ENCODE results near the gene TMCO4.
"Not testable (repeated sequence)": the region's sequence is repeated elsewhere in the genome, so short reads cannot be mapped to it uniquely, and the experiment has no call there.

TMCO4 gene

GRCh38 chr1:19814681-19815503 lies 15.2 kb upstream of the TMCO4 start, which contains the start of gene RNF186:
RNF186 (minus strand) TSS chr1:19815283; CDS start chr1:19815101, 182 bp downstream.
- no peak for DNase-seq
- in situ Hi-C loops (cut with MboI; ENCODE audit: low pct_unique_long_range_greater_than_20kb, low sequenced_read_pairs): no loop called here

- in situ Hi-C loops (cut with MboI; ENCODE audit: low pct_unique_long_range_greater_than_20kb, low sequenced_read_pairs): no loop called here
- DNase-seq: no peak
Observed at GRCh38 chr1:19814244-19814661, 14.5 kb upstream of the TMCO4 start.

GRCh38 chr1:19813643-19813960 lies 13.9 kb upstream of the TMCO4 start:
- DNase-seq: no peak
- in situ Hi-C loops (cut with MboI; ENCODE audit: low pct_unique_long_range_greater_than_20kb, low sequenced_read_pairs): no loop called here

- DNase-seq: no peak
Observed at GRCh38 chr1:19812875-19813642, 13.3 kb upstream of the TMCO4 start.

GRCh38 chr1:19811206-19811851 lies 11.6 kb upstream of the TMCO4 start:
- DNase-seq: peak; percentile 32
- in situ Hi-C loops (cut with MboI; ENCODE audit: low pct_unique_long_range_greater_than_20kb, low sequenced_read_pairs): no loop called here

More at GRCh38 chr1:19812875-19813642, 13.3 kb upstream of the TMCO4 start:
- in situ Hi-C loops (cut with MboI; ENCODE audit: low pct_unique_long_range_greater_than_20kb, low sequenced_read_pairs): no loop called here

GRCh38 chr1:19809044-19809750 lies 9.5 kb upstream of the TMCO4 start:
- no peak for DNase-seq
- in situ Hi-C loops (cut with MboI; ENCODE audit: low pct_unique_long_range_greater_than_20kb, low sequenced_read_pairs): no loop called here

GRCh38 chr1:19808351-19808750 lies 8.6 kb upstream of the TMCO4 start:
- DNase-seq: no peak
- in situ Hi-C loops (cut with MboI; ENCODE audit: low pct_unique_long_range_greater_than_20kb, low sequenced_read_pairs): no loop called here

GRCh38 chr1:19804831-19805251 lies 5.1 kb upstream of the TMCO4 start:
- no peak for DNase-seq
- in situ Hi-C loops (cut with MboI; ENCODE audit: low pct_unique_long_range_greater_than_20kb, low sequenced_read_pairs): no loop called here

- in situ Hi-C loops (cut with MboI; ENCODE audit: low pct_unique_long_range_greater_than_20kb, low sequenced_read_pairs): no loop called here
- DNase-seq: no peak
Observed at GRCh38 chr1:19802269-19802668, 2.6 kb upstream of the TMCO4 start.

GRCh38 chr1:19800076-19800804 lies 524 bp upstream of the TMCO4 start:
- peak; percentile 68 for DNase-seq
- in situ Hi-C loops (cut with MboI; ENCODE audit: low pct_unique_long_range_greater_than_20kb, low sequenced_read_pairs): no loop called here

- in situ Hi-C loops (cut with MboI; ENCODE audit: low pct_unique_long_range_greater_than_20kb, low sequenced_read_pairs): no loop called here
- DNase-seq: no peak
Observed at GRCh38 chr1:19798486-19799229, 1.1 kb downstream of the TMCO4 start.

GRCh38 chr1:19797827-19798226 lies 1.9 kb downstream of the TMCO4 start:
- no peak for DNase-seq

GRCh38 chr1:19794583-19794982 lies 5.1 kb downstream of the TMCO4 start:
- in situ Hi-C loops (cut with MboI; ENCODE audit: low pct_unique_long_range_greater_than_20kb, low sequenced_read_pairs): no loop called here
- no peak for DNase-seq

More at GRCh38 chr1:19797827-19798226, 1.9 kb downstream of the TMCO4 start:
- in situ Hi-C loops (cut with MboI; ENCODE audit: low pct_unique_long_range_greater_than_20kb, low sequenced_read_pairs): no loop called here

- in situ Hi-C loops (cut with MboI; ENCODE audit: low pct_unique_long_range_greater_than_20kb, low sequenced_read_pairs): no loop called here
- no peak for DNase-seq
Observed at GRCh38 chr1:19793360-19794046, 6.2 kb downstream of the TMCO4 start.

GRCh38 chr1:19792237-19793002 lies 7.3 kb downstream of the TMCO4 start:
- in situ Hi-C loops (cut with MboI; ENCODE audit: low pct_unique_long_range_greater_than_20kb, low sequenced_read_pairs): no loop called here
- DNase-seq: no peak

GRCh38 chr1:19790061-19790975 lies 9.4 kb downstream of the TMCO4 start:
- in situ Hi-C loops (cut with MboI; ENCODE audit: low pct_unique_long_range_greater_than_20kb, low sequenced_read_pairs); DNase-seq: not testable (repeated sequence)

Data from KBM-7 (cell line).